ENCODE results near the gene PPM1E. TPM values are rescaled to one million over a fixed set of nuclear protein-coding genes. Genes with fewer than 3 reads are reported as not detected.

The PPM1E gene
- total and polyA plus RNA-seq, 2 of the 8 experiments (the other 6 are each of a cell fraction or from before 2014, with no cell fraction given): 5.0 to 10.4 TPM

- no peak for TF ChIP-seq SP2 (IDR thresholded peaks at IDR 0.05; ENCODE audit: low read length)
- TF ChIP-seq SRF (IDR thresholded peaks at IDR 0.05; ENCODE audit: low read depth, low read length): no peak
- TF ChIP-seq POLR2AphosphoS5 (IDR thresholded peaks at IDR 0.05; ENCODE audit: low read depth, low read length): no peak
- TF ChIP-seq YY1 (IDR thresholded peaks at IDR 0.05; ENCODE audit: low read depth, low read length): no peak
- TF ChIP-seq RXRA (IDR thresholded peaks at IDR 0.05; ENCODE audit: insufficient read depth, low read depth, low read length): no peak
- no peak for TF ChIP-seq CHD1 (IDR thresholded peaks at IDR 0.05; ENCODE audit: low read depth, low read length)
- no peak for TF ChIP-seq RNF2 (IDR thresholded peaks at IDR 0.05; ENCODE audit: borderline replicate concordance, low read depth, low read length, missing control alignments, poor library complexity, severe bottlenecking)
Observed at GRCh38 chr17:58913552-58913951, 157.9 kb downstream of the PPM1E start (continued).

Data from H1 (cell line).